Thyroid gland (tissue), 4 donors: ENCODE results near the gene THSD7A.

ENCODE experiments used
- POLR2A ChIP-seq, 2 donors: fragments of 450-650 bp; IDR thresholded peaks; one replicate each; pipeline ENCODE4 v1.6.1; 2017; ENCODE audit warnings: antibody characterized with exemption in 2 of 2, mild to moderate bottlenecking in 2 of 2, moderate library complexity in 1 of 2
- TF ChIP-seq, protein P1 (sequence below), 6 experiments: fragments of 200-600 bp in 3 of 6; fragments of 450-650 bp in 3 of 6; sonication (generic) in 3 of 6; IDR thresholded peaks; one replicate each; pipeline ENCODE4 v1.5.1; 2016 to 2019; ENCODE audit warnings: antibody characterized with exemption in 6 of 6, mild to moderate bottlenecking in 2 of 6, inconsistent platforms in 1 of 6, moderate library complexity in 1 of 6

DNA sequence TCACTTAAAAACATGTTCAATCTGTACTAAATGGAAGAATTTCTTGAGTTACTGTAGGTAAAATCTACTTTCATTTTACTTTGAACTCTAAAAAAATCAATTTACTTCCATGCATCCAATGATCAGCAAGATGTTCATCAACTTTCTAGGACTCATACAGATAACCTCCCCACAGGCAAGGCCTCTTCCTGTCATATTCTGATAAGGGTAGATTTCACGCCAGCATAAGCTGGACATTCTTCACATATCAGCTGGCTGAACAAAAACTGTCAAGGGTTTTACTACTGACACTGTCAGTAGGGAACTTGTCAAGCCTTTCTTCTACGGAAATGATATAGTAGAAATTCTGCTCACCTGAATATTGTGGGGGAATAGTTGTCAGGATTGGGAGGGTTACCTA lies 244.9 kb downstream of the THSD7A start:
- TF ChIP-seq POLR2A (IDR thresholded peaks at IDR 0.05), result no peak
- TF ChIP-seq, protein P1, sequence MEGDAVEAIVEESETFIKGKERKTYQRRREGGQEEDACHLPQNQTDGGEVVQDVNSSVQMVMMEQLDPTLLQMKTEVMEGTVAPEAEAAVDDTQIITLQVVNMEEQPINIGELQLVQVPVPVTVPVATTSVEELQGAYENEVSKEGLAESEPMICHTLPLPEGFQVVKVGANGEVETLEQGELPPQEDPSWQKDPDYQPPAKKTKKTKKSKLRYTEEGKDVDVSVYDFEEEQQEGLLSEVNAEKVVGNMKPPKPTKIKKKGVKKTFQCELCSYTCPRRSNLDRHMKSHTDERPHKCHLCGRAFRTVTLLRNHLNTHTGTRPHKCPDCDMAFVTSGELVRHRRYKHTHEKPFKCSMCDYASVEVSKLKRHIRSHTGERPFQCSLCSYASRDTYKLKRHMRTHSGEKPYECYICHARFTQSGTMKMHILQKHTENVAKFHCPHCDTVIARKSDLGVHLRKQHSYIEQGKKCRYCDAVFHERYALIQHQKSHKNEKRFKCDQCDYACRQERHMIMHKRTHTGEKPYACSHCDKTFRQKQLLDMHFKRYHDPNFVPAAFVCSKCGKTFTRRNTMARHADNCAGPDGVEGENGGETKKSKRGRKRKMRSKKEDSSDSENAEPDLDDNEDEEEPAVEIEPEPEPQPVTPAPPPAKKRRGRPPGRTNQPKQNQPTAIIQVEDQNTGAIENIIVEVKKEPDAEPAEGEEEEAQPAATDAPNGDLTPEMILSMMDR (IDR thresholded peaks at IDR 0.05), result no peak
